Measurements from ENCODE around the gene UCN3. TPM values are rescaled to one million over a fixed set of nuclear protein-coding genes. Genes with fewer than 3 reads are reported as not detected.

UCN3 gene
- total and polyA plus RNA-seq, 9 of the 15 experiments (the other 6 are each of a cell fraction or from before 2014, with no cell fraction given), result not detected

GRCh38 chr10:5412277-5412941 lies 47.6 kb downstream of the UCN3 start, which contains the start of gene NET1 (continued):
- TF ChIP-seq TGIF2 (CRISPR knock-in tag; IDR thresholded peaks at IDR 0.05) (peak; percentile 75; the same call in 1 of the 2 replicates), KAT8 (IDR thresholded peaks at IDR 0.05; ENCODE audit: low read depth) (no peak), SAP30 (IDR thresholded peaks at IDR 0.05; ENCODE audit: borderline replicate concordance, insufficient read depth, low read depth, low read length, poor library complexity, severe bottlenecking) (peak; percentile 87), PML (IDR thresholded peaks at IDR 0.05; ENCODE audit: low read length) (peak; percentile 47; the same call in 1 of the 2 replicates), SP2 (IDR thresholded peaks at IDR 0.05; ENCODE audit: extremely low read depth, low read depth, low read length, poor library complexity, severe bottlenecking) (peak; percentile 76), MEIS2 (IDR thresholded peaks at IDR 0.05; ENCODE audit: partially characterized antibody) (peak; percentile 24), TBP (optimal IDR thresholded peaks at IDR 0.05; ENCODE audit: low read depth, low read length) (peak; percentile 50), RBFOX2 (IDR thresholded peaks at IDR 0.05; ENCODE audit: low read depth, low read length) (peak; percentile 87), FOS (IDR thresholded peaks at IDR 0.05; ENCODE audit: extremely low read depth, insufficient read length) (peak; percentile 75), L3MBTL2 (IDR thresholded peaks at IDR 0.05) (peak; percentile 65), TRIM24 (IDR thresholded peaks at IDR 0.05) (no peak), POLR2AphosphoS5 (IDR thresholded peaks at IDR 0.05; ENCODE audit: control insufficient read depth, insufficient read depth, low read depth, low read length) (peak; percentile 74), MAX (CRISPR knock-in tag; IDR thresholded peaks at IDR 0.05) (0 out of 2 replicates have a peak, but pooled peaks have one; percentile 18), HCFC1 (IDR thresholded peaks at IDR 0.05; ENCODE audit: low read depth, low read length) (peak; percentile 37; the same call in 1 of the 2 replicates), BRD4 (IDR thresholded peaks at IDR 0.05) (0 out of 2 replicates have a peak, but pooled peaks have one; percentile 35), MBD2 (IDR thresholded peaks at IDR 0.05; ENCODE audit: borderline replicate concordance, low read depth) (peak; percentile 77; the same call in 1 of the 2 replicates), BACH1 (tag; IDR thresholded peaks at IDR 0.05) (no peak), HNRNPL (IDR thresholded peaks at IDR 0.05; ENCODE audit: low read depth, low read length) (peak; percentile 97), ELK3 (CRISPR knock-in tag; IDR thresholded peaks at IDR 0.05) (no peak), ZBTB49 (CRISPR knock-in tag; IDR thresholded peaks at IDR 0.05; ENCODE audit: borderline replicate concordance) (peak; percentile 59; the same call in 1 of the 2 replicates), NFIC (IDR thresholded peaks at IDR 0.05) (peak; percentile 51; the same call in 1 of the 2 replicates), HMGN3 (IDR thresholded peaks at IDR 0.05; ENCODE audit: borderline replicate concordance, extremely low read depth, insufficient read length, low read depth, low read length) (peak; percentile 29), MYC (IDR thresholded peaks at IDR 0.05; ENCODE audit: low read depth, low read length) (0 out of 2 replicates have a peak, but pooled peaks have one; percentile 29), MYC (CRISPR knock-in tag; IDR thresholded peaks at IDR 0.05; ENCODE audit: borderline replicate concordance, low read depth) (no peak), CTBP1 (IDR thresholded peaks at IDR 0.05; ENCODE audit: borderline replicate concordance) (peak; percentile 57; the same call in 1 of the 2 replicates)
